Erythroblast (primary cell): ENCODE data around the gene DNAH11.

Source experiments
- GATA1 ChIP-seq: IDR thresholded peaks from 2 replicates; pipeline ENCODE4 v1.6.1; 2011; ENCODE audit warnings: low read depth, mild to moderate bottlenecking, control low read depth, low read length, moderate library complexity
- POLR2A ChIP-seq: IDR thresholded peaks from 2 replicates; pipeline ENCODE4 v1.6.1; 2011; ENCODE audit warnings: mild to moderate bottlenecking, low read length

DNA sequence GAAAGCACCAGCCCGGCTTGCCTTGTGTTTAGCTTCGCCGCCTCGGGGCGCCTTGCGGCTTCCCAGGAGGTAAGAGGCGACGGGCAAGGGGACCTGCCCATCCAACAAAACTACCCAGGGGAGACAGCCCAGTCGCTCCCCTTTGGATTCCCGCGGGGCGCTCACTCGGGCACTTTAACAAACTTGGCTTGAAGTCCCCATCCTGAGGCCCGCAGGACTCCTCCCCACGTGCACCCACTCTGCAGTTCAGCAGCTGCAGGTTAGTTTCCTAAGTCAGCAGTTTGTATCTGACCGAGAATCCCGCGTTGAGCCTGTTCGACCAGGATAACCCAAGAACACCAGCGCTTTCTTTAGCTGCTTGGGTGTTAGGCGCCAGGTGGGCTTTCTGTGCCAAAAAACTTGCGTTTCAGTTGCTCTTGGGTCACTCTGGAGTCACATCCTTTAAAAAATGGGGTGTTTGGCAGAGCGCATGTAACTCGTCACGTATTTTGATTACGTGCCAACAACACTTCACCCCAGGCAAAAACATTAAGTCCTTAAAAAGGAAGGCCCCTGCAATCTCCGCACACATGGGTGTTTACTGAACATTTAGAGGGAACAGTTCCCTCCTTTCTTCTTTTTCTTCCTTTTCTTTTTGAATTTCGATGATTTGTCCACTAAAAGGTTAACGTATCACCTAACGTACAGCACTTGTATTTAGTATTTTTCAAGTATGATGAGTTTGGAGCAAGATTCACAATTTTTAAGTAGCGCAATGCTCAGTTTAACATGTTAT is 876 bp downstream of the DNAH11 start:
- no peak for TF ChIP-seq GATA1
- no peak for TF ChIP-seq POLR2A
